Neural crest cell (in vitro differentiated cells): ENCODE data around the gene GJD3. TPM values are rescaled to one million over a fixed set of nuclear protein-coding genes. Genes with fewer than 3 reads are reported as not detected.
A peak's percentile ranks its signal among the peaks of the same experiment; 100 is the strongest.
"Not testable (repeated sequence)": the region's sequence is repeated elsewhere in the genome, so short reads cannot be mapped to it uniquely, and the experiment has no call there.

Experiments
- DNase-seq: peaks from one replicate; pipeline ENCODE4 v3.0.0; 2021; ENCODE audit warnings: low read depth, mixed read lengths, low spot score
- H3K27ac Mint-ChIP-seq: one replicate; pipeline ENCODE4 v1.8.0; 2021; ENCODE audit warnings: mild to moderate bottlenecking, mixed read lengths; ENCODE audit not compliant: unreplicated experiment
- H3K27me3 Mint-ChIP-seq: 2 replicates; pipeline ENCODE4 v1.8.0; 2021; ENCODE audit warnings: low read depth, mild to moderate bottlenecking, mixed read lengths
- H3K36me3 Mint-ChIP-seq: 2 replicates; pipeline ENCODE4 v1.8.0; 2021; ENCODE audit warnings: low read depth, mild to moderate bottlenecking, mixed read lengths
- H3K4me1 Mint-ChIP-seq: 2 replicates; pipeline ENCODE4 v1.8.0; 2021; ENCODE audit warnings: mixed read lengths
- H3K4me3 Mint-ChIP-seq: one replicate; pipeline ENCODE4 v1.8.0; 2021; ENCODE audit warnings: mild to moderate bottlenecking, mixed read lengths
- H3K9me3 Mint-ChIP-seq: 2 replicates; pipeline ENCODE4 v1.8.0; 2021; ENCODE audit warnings: mixed read lengths
- long read RNA-seq: library from polyadenylated mRNA; unstranded; transcript quantifications from one replicate; pipeline ENCODE4 v2.0.0, GENCODE V29; 2020
- total RNA-seq: library from RNA; stranded (reverse); gene quantifications from 2 replicates; pipeline ENCODE4 v1.2.1, GENCODE V29; 2021
- TF ChIP-seq, protein P1 (sequence below): fragments of 200-600 bp; sonication (generic); conservative IDR thresholded peaks from 2 replicates; pipeline ENCODE4 v1.5.0; 2021; ENCODE audit warnings: antibody characterized with exemption, mild to moderate bottlenecking

The GJD3 gene, protein sequence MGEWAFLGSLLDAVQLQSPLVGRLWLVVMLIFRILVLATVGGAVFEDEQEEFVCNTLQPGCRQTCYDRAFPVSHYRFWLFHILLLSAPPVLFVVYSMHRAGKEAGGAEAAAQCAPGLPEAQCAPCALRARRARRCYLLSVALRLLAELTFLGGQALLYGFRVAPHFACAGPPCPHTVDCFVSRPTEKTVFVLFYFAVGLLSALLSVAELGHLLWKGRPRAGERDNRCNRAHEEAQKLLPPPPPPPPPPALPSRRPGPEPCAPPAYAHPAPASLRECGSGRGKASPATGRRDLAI
- 0.34 TPM in 1 of 2 replicates, not detected in the other for total RNA-seq
- long read RNA-seq: 0 reads

DNA sequence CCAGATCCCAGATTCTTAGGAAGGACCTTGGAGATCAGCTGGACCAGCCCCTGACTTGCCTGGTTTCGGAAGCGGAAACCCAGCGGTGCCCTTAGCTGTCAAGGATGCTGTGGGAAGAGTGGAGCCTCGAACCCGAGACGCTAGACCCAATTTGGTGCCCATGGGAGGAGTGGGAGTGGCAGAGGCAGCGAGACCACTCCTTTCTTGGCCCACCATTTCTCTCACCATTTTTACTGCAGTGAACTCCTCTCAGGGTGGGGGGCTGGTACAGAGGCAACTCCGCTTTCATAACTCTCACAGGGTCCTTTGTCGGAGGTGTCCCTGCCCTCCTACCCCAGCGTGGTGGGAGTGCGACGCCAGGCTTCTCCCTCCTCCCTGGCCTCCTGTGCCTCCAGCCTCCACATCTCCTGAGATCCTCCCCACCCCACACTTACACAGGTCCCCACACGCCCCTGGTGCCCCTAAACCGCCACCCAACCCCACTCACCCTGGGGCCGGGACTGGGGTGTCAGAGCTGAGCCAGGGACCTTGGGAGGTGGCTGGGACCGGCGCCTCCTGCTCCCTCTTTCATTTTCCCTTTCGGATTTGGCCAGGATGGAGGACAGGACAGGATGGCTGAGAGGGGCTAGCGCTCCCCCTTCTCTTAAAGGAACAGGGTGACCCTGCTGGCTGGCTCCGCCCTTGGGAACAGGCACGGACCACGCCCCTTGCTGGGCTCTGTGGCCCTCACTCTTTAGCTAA is at the start of gene GJD3:
Gene GJD3 (minus strand): TSS at position 617 of the 741 bp plus-strand sequence. CDS start 922 bp downstream, outside the sequence.
- Mint-ChIP-seq H3K4me1 (peaks cover 4% of the 10 kb centered on the region), H3K36me3 (no peaks in the 10 kb centered on the region), H3K4me3 (peak within 1 kb of the TSS; percentile 76), H3K9me3 (no peaks in the 10 kb centered on the region), H3K27ac (no peak within 1 kb of the TSS), H3K27me3 (peaks cover 46% of the 10 kb centered on the region)
- TF ChIP-seq, protein P1, sequence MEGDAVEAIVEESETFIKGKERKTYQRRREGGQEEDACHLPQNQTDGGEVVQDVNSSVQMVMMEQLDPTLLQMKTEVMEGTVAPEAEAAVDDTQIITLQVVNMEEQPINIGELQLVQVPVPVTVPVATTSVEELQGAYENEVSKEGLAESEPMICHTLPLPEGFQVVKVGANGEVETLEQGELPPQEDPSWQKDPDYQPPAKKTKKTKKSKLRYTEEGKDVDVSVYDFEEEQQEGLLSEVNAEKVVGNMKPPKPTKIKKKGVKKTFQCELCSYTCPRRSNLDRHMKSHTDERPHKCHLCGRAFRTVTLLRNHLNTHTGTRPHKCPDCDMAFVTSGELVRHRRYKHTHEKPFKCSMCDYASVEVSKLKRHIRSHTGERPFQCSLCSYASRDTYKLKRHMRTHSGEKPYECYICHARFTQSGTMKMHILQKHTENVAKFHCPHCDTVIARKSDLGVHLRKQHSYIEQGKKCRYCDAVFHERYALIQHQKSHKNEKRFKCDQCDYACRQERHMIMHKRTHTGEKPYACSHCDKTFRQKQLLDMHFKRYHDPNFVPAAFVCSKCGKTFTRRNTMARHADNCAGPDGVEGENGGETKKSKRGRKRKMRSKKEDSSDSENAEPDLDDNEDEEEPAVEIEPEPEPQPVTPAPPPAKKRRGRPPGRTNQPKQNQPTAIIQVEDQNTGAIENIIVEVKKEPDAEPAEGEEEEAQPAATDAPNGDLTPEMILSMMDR: no peak
- DNase-seq: no peak

DNA sequence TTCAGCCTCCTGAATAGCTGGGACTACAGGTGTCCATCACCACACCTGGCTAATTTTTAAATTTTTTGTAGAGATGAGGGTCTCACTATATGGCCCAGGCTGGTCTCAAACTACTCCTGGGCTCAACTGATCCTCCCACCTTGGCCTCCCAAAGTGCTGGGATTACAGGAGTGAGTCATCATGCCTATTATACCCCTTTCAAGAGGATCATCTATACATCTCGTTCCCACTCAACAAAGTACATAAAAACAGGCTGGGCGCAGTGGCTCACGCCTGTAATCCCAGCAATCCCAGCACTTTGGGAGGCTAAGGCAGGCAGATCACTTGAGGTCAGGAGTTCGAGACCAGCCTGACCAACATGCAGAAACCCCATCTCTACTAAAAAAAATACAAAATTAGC is 49.8 kb upstream of the GJD3 start:
- H3K27ac Mint-ChIP-seq, H3K4me3 Mint-ChIP-seq: not testable (repeated sequence)
- peaks cover 38% of the 10 kb centered on the region for H3K4me1 Mint-ChIP-seq

DNA sequence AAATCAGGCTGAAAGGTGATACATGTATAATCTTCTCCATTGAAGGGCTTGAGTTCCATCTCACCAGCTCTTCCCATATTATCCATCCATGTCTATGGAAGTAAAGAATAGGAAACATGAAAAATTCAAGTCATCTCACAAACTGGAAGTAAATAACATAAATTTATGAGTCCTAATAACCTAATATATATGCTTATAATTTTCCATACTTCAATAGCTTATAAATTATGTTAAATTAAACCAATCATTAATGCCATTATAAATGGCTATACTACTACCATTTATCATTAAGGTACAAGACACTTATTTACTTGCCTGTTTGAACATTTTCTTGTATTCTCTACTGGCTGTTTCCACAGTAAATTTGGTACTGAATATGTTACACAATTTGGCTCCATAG is 48.3 kb upstream of the GJD3 start:
- H3K4me1 Mint-ChIP-seq: peaks cover 31% of the 10 kb centered on the region
- H3K27me3 Mint-ChIP-seq: no peaks in the 10 kb centered on the region
- TF ChIP-seq, protein P1: no peak
- H3K27ac Mint-ChIP-seq: no peak overlapping the region
- no peaks in the 10 kb centered on the region for H3K9me3 Mint-ChIP-seq
- peak overlapping the region; percentile 56 for H3K4me3 Mint-ChIP-seq
- no peak for DNase-seq
- H3K36me3 Mint-ChIP-seq: peaks cover 18% of the 10 kb centered on the region

More for the DNA sequence above, 49.8 kb upstream of the GJD3 start:
- peaks cover 18% of the 10 kb centered on the region for H3K36me3 Mint-ChIP-seq
- DNase-seq, H3K27me3 Mint-ChIP-seq, H3K9me3 Mint-ChIP-seq: not testable (repeated sequence)

DNA sequence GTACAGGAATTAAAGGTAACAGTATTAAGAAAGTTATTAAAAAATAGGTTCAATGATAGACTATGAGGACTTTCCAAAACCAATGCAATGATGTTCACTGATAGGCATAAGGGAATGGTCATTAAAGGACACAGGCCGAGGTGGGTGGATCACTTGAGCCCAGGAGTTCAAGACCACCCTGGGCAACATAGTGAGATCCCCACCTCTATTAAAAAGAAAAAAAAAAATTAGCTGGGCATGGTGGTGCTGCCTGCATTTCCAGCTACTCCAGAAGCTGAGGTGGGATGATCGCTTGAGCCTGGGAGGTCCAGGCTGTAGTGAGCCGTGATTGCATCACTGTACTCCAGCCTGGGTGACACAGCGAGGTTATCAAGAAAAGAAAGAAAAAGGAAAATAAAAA is 47.3 kb upstream of the GJD3 start:
- no peak for DNase-seq
- peak overlapping the region; percentile 34 for H3K4me3 Mint-ChIP-seq
- H3K36me3 Mint-ChIP-seq: peaks cover 24% of the 10 kb centered on the region
- H3K27ac Mint-ChIP-seq: no peak overlapping the region
- peaks cover 24% of the 10 kb centered on the region for H3K4me1 Mint-ChIP-seq
- H3K9me3 Mint-ChIP-seq: no peaks in the 10 kb centered on the region
- no peaks in the 10 kb centered on the region for H3K27me3 Mint-ChIP-seq
- TF ChIP-seq, protein P1: no peak

DNA sequence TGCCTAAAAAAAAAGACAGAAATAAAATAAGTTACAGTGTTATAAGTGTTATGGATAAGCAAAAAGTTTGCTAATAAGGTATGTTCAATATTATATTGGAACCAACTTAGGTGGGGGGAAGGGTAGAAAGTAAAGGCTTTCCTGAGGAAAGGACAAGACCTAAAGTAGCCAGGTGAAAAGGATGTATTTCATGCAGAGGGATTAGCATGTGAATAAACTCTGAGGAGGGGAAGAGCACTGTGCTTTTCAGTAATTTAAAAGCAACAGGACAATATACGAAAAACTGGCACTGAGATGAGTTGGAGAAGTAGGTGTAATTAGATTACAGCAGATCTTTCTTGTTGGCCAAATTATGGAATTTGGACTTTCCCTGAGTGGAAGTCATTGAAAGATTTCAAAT is 45.5 kb upstream of the GJD3 start:
- no peak for DNase-seq
- Mint-ChIP-seq H3K36me3 (peaks cover 23% of the 10 kb centered on the region), H3K27ac (no peak overlapping the region), H3K4me1 (peaks cover 9% of the 10 kb centered on the region), H3K4me3 (no peak overlapping the region), H3K9me3 (no peaks in the 10 kb centered on the region), H3K27me3 (no peaks in the 10 kb centered on the region)
- TF ChIP-seq, protein P1: no peak

DNA sequence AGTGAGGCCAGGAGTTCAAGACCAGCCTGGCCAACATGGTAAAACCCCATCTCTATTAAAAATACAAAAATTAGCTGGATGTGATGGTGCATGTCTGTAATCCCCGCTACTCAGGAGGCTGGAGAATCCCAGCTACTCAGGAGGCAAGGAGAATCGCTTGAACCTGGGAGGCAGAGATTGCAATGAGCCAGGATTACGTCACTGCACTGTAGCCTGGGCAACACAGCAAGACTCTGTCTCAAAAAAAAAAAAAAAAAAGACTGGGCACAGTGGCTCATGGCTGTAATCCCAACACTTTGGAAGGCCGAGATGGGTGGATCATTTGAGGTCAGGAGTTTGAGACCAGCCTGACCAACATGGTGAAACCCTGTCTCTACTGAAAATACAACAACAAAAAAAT is 45.0 kb upstream of the GJD3 start:
- H3K9me3 Mint-ChIP-seq, H3K27ac Mint-ChIP-seq, H3K27me3 Mint-ChIP-seq, H3K4me3 Mint-ChIP-seq, H3K4me1 Mint-ChIP-seq, DNase-seq: not testable (repeated sequence)
- peaks cover 23% of the 10 kb centered on the region for H3K36me3 Mint-ChIP-seq
